ENCODE measurements around the gene TMC5.

Gene TMC5

GRCh38 chr16:19513377-19514053, 95.8 kb downstream of the TMC5 start:
- peak; percentile 83 for DNase-seq

GRCh38 chr16:19515757-19516156, 98.1 kb downstream of the TMC5 start:
- DNase-seq, result no peak

- DNase-seq, result peak; percentile 80
These were observed 99.9 kb downstream of the TMC5 start for GRCh38 chr16:19517424-19518089.

- no peak for DNase-seq
These were observed 100.7 kb downstream of the TMC5 start for GRCh38 chr16:19518388-19518787.

- peak; percentile 89 for DNase-seq
These were observed 103.2 kb downstream of the TMC5 start for GRCh38 chr16:19520861-19521331.

GRCh38 chr16:19521471-19522396, 104.1 kb downstream of the TMC5 start, which contains the start of gene GDE1:
Gene GDE1, minus strand, starts transcription at chr16:19522098. Its CDS starts 134 bp downstream, at chr16:19521964.
- DNase-seq, result peak; percentile 96

GRCh38 chr16:19522397-19522732, 104.7 kb downstream of the TMC5 start:
- no peak for DNase-seq

GRCh38 chr16:19522760-19523159, 105.1 kb downstream of the TMC5 start:
- peak; percentile 18 for DNase-seq

- no peak for DNase-seq
These were observed 105.5 kb downstream of the TMC5 start for GRCh38 chr16:19523184-19523558.

GRCh38 chr16:19523559-19524355, 106.1 kb downstream of the TMC5 start, which contains the start of gene CCP110:
Gene CCP110, plus strand, starts transcription at chr16:19523942. Its CDS starts 3,940 bp downstream, at chr16:19527882.
- peak; percentile 99 for DNase-seq

- no peak for DNase-seq
These were observed 106.6 kb downstream of the TMC5 start for GRCh38 chr16:19524356-19524615.

- peak; percentile 58 for DNase-seq
These were observed 107.1 kb downstream of the TMC5 start for GRCh38 chr16:19524616-19525384.

GRCh38 chr16:19525385-19525723, 107.7 kb downstream of the TMC5 start:
- no peak for DNase-seq

- DNase-seq, result no peak
These were observed 109.5 kb downstream of the TMC5 start for GRCh38 chr16:19527161-19527560.

- DNase-seq, result no peak
These were observed 111.0 kb downstream of the TMC5 start for GRCh38 chr16:19528666-19529065.

GRCh38 chr16:19532601-19533000, 114.9 kb downstream of the TMC5 start:
- no peak for DNase-seq

GRCh38 chr16:19540241-19540970, 122.7 kb downstream of the TMC5 start:
- no peak for DNase-seq

GRCh38 chr16:19542138-19542821, 124.6 kb downstream of the TMC5 start:
- no peak for DNase-seq

- DNase-seq, result peak; percentile 57
These were observed 125.8 kb downstream of the TMC5 start for GRCh38 chr16:19543278-19543996.

- no peak for DNase-seq
These were observed 130.5 kb downstream of the TMC5 start for GRCh38 chr16:19548144-19548543.
